MM.1S (cell line): ENCODE measurements around the gene AHSG.
A peak's percentile ranks its signal among the peaks of the same experiment; 100 is the strongest.

ENCODE experiments used
- DNase-seq: peaks from one replicate; pipeline ENCODE4 v3.0.0-alpha.2; 2015
- H2AFZ ChIP-seq: fragments of 300-600 bp; sonication (generic); 2 replicates; pipeline ENCODE4 v1.6.0; 2016; ENCODE audit warnings: antibody characterized with exemption, low read length
- H3F3A ChIP-seq: fragments of 300-600 bp; sonication (generic); 2 replicates; pipeline ENCODE4 v1.6.1; 2016; ENCODE audit warnings: mild to moderate bottlenecking, antibody characterized with exemption, low read length, moderate library complexity, mixed read lengths; ENCODE audit not compliant: insufficient read depth
- H3K27ac ChIP-seq: fragments of 300-600 bp; sonication (generic); 2 replicates; pipeline ENCODE4 v1.5.1; 2016; ENCODE audit warnings: mild to moderate bottlenecking, low read length
- H3K27me3 ChIP-seq: fragments of 300-600 bp; sonication (generic); replicated peaks from 2 replicates; pipeline ENCODE4 v1.6.0; 2016; ENCODE audit warnings: low read length; ENCODE audit not compliant: insufficient read depth
- H3K36me3 ChIP-seq: fragments of 300-600 bp; sonication (generic); replicated peaks from 2 replicates; pipeline ENCODE4 v1.6.1; 2016; ENCODE audit warnings: mild to moderate bottlenecking, low read length, mixed read lengths; ENCODE audit not compliant: insufficient read depth
- H3K4me1 ChIP-seq: fragments of 300-600 bp; sonication (generic); 2 replicates; pipeline ENCODE4 v1.6.1; 2016; ENCODE audit warnings: low read length, mixed read lengths
- H3K4me2 ChIP-seq: fragments of 300-600 bp; sonication (generic); 2 replicates; pipeline ENCODE4 v1.6.0; 2016; ENCODE audit warnings: low read depth, low read length
- H3K4me3 ChIP-seq: fragments of 300-600 bp; sonication (generic); 2 replicates; pipeline ENCODE4 v1.5.1; 2016; ENCODE audit warnings: low read length, mixed read lengths
- H3K79me2 ChIP-seq: fragments of 300-600 bp; sonication (generic); 2 replicates; pipeline ENCODE4 v1.6.1; 2016; ENCODE audit warnings: mixed run types, low read length, mixed read lengths
- H3K9ac ChIP-seq: fragments of 300-600 bp; sonication (generic); 2 replicates; pipeline ENCODE4 v1.6.1; 2016; ENCODE audit warnings: low read length, mixed read lengths
- H3K9me2 ChIP-seq: fragments of 300-600 bp; sonication (generic); replicated peaks from 2 replicates; pipeline ENCODE4 v1.6.1; 2016; ENCODE audit warnings: mild to moderate bottlenecking, low read length, mixed read lengths; ENCODE audit not compliant: insufficient read depth
- H3K9me3 ChIP-seq: fragments of 300-600 bp; sonication (generic); replicated peaks from 2 replicates; pipeline ENCODE4 v1.6.1; 2016; ENCODE audit warnings: mild to moderate bottlenecking, low read length, mixed read lengths; ENCODE audit not compliant: insufficient read depth
- H4K20me1 ChIP-seq: fragments of 300-600 bp; sonication (generic); 2 replicates; pipeline ENCODE4 v1.6.1; 2016; ENCODE audit warnings: mild to moderate bottlenecking, low read length, moderate library complexity, mixed read lengths; ENCODE audit not compliant: insufficient read depth
- EZH2 ChIP-seq: fragments of 300-600 bp; sonication (generic); optimal IDR thresholded peaks from 2 replicates; pipeline ENCODE3; 2017; ENCODE audit warnings: low read depth, mild to moderate bottlenecking, antibody characterized with exemption, low read length, mixed read lengths
- EZH2phosphoT487 ChIP-seq: fragments of 300-600 bp; sonication (generic); IDR thresholded peaks from 2 replicates; pipeline ENCODE4 v1.6.1; 2018; ENCODE audit warnings: antibody characterized with exemption, low read length
- TF ChIP-seq, protein P1 (sequence below): fragments of 300-600 bp; sonication (generic); IDR thresholded peaks from 2 replicates; pipeline ENCODE4 v1.5.1; 2016; ENCODE audit warnings: antibody characterized with exemption, low read length, mixed read lengths

The AHSG gene

GRCh38 chr3:186605561-186606545 is 7.0 kb upstream of the AHSG start:
- no peaks in the 10 kb centered on the region for H3K27me3 ChIP-seq
- TF ChIP-seq EZH2 (no peak), EZH2phosphoT487 (no peak)
- TF ChIP-seq, protein P1, sequence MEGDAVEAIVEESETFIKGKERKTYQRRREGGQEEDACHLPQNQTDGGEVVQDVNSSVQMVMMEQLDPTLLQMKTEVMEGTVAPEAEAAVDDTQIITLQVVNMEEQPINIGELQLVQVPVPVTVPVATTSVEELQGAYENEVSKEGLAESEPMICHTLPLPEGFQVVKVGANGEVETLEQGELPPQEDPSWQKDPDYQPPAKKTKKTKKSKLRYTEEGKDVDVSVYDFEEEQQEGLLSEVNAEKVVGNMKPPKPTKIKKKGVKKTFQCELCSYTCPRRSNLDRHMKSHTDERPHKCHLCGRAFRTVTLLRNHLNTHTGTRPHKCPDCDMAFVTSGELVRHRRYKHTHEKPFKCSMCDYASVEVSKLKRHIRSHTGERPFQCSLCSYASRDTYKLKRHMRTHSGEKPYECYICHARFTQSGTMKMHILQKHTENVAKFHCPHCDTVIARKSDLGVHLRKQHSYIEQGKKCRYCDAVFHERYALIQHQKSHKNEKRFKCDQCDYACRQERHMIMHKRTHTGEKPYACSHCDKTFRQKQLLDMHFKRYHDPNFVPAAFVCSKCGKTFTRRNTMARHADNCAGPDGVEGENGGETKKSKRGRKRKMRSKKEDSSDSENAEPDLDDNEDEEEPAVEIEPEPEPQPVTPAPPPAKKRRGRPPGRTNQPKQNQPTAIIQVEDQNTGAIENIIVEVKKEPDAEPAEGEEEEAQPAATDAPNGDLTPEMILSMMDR, result no peak
- no peak overlapping the region for H3K4me2 ChIP-seq

GRCh38 chr3:186608624-186609215 is 4.1 kb upstream of the AHSG start:
- Histone ChIP-seq H3K36me3 (no peaks in the 10 kb centered on the region), H3K79me2 (no peaks in the 10 kb centered on the region), H3K27me3 (no peaks in the 10 kb centered on the region), H3K9me2 (no peaks in the 10 kb centered on the region), H2AFZ (peak overlapping the region; percentile 59), H3K4me3 (no peak overlapping the region), H3K9me3 (no peaks in the 10 kb centered on the region), H3K27ac (peak overlapping the region; percentile 50; the same call in 1 of the 2 replicates), H4K20me1 (no peaks in the 10 kb centered on the region), H3K4me2 (peak overlapping the region; percentile 51), H3F3A (peaks cover 10% of the 10 kb centered on the region), H3K4me1 (peaks cover 19% of the 10 kb centered on the region), H3K9ac (no peak overlapping the region)
- no peak for TF ChIP-seq EZH2phosphoT487
- TF ChIP-seq, protein P1, result no peak
- peak; percentile 91 for DNase-seq

More at GRCh38 chr3:186605561-186606545, 7.0 kb upstream of the AHSG start:
- Histone ChIP-seq H2AFZ (no peak overlapping the region), H3K4me3 (no peak overlapping the region), H3K36me3 (no peaks in the 10 kb centered on the region), H3K4me1 (peaks cover 19% of the 10 kb centered on the region), H3K27ac (no peak overlapping the region), H3K9me3 (no peaks in the 10 kb centered on the region), H3F3A (peaks cover 10% of the 10 kb centered on the region), H4K20me1 (no peaks in the 10 kb centered on the region), H3K79me2 (no peaks in the 10 kb centered on the region), H3K9ac (no peak overlapping the region), H3K9me2 (no peaks in the 10 kb centered on the region)
- no peak for DNase-seq

GRCh38 chr3:186609247-186609868 is 3.5 kb upstream of the AHSG start:
- no peaks in the 10 kb centered on the region for H3K9me2 ChIP-seq
- H2AFZ ChIP-seq, result peak overlapping the region; percentile 59
- no peaks in the 10 kb centered on the region for H3K36me3 ChIP-seq
- H3K4me2 ChIP-seq, result peak overlapping the region; percentile 51
- no peaks in the 10 kb centered on the region for H3K79me2 ChIP-seq
- H3K27me3 ChIP-seq, result no peaks in the 10 kb centered on the region
- no peak overlapping the region for H3K4me3 ChIP-seq
- H3K27ac ChIP-seq, result peak overlapping the region; percentile 50; the same call in 1 of the 2 replicates
- no peak overlapping the region for H3K9ac ChIP-seq
- DNase-seq, result peak; percentile 47
- H4K20me1 ChIP-seq, result no peaks in the 10 kb centered on the region
- peaks cover 24% of the 10 kb centered on the region for H3K4me1 ChIP-seq
- peaks cover 15% of the 10 kb centered on the region for H3F3A ChIP-seq
- no peaks in the 10 kb centered on the region for H3K9me3 ChIP-seq
- no peak for TF ChIP-seq EZH2phosphoT487
- no peak for TF ChIP-seq EZH2
- TF ChIP-seq, protein P1, result peak; percentile 43
